Neural cell (in vitro differentiated cells): Measurements from ENCODE around the gene MRC2. TPM values are rescaled to one million over a fixed set of nuclear protein-coding genes. Genes with fewer than 3 reads are reported as not detected.

Experiments used
- H2AFZ ChIP-seq: fragments of 200-600, 300-800 bp; sonication (generic), shearing (Covaris generic); 2 replicates; pipeline ENCODE4 v1.6.0; 2014; ENCODE audit warnings: low read depth, mild to moderate bottlenecking, antibody characterized with exemption, low read length, moderate library complexity
- H3F3A ChIP-seq: fragments of 200-600 bp; shearing (Covaris generic); 2 replicates; pipeline ENCODE4 v1.6.1; 2016; ENCODE audit warnings: mild to moderate bottlenecking, moderate library complexity, mixed read lengths, antibody characterized with exemption, low read length; ENCODE audit not compliant: insufficient read depth, poor library complexity, severe bottlenecking
- H3K27ac ChIP-seq: fragments of 200-600, 300-800 bp; sonication (generic), shearing (Covaris generic); 2 replicates; pipeline ENCODE4 v1.5.1; 2014; ENCODE audit warnings: mild to moderate bottlenecking, low read length, moderate library complexity
- H3K27me3 ChIP-seq: fragments of 300-800, 200-600 bp; sonication (generic), shearing (Covaris generic); 2 replicates; pipeline ENCODE4 v1.6.0; 2014; ENCODE audit warnings: mild to moderate bottlenecking, low read depth, low read length, moderate library complexity; ENCODE audit not compliant: insufficient read depth
- H3K36me3 ChIP-seq: fragments of 300-800, 200-600 bp; sonication (generic), shearing (Covaris generic); 2 replicates; pipeline ENCODE4 v1.5.1; 2014; ENCODE audit warnings: mild to moderate bottlenecking, antibody characterized with exemption, low read length, moderate library complexity; ENCODE audit not compliant: insufficient read depth
- H3K4me2 ChIP-seq: fragments of 300-800, 200-600 bp; sonication (generic), shearing (Covaris generic); 2 replicates; pipeline ENCODE4 v1.6.0; 2014; ENCODE audit warnings: mild to moderate bottlenecking, low read length
- H3K4me3 ChIP-seq: fragments of 300-800, 200-600 bp; sonication (generic), shearing (Covaris generic); 2 replicates; pipeline ENCODE4 v1.5.1; 2014; ENCODE audit warnings: mild to moderate bottlenecking, low read length, moderate library complexity
- H3K79me2 ChIP-seq: fragments of 200-600 bp; shearing (Covaris generic); replicated peaks from 2 replicates; pipeline ENCODE4 v1.6.0; 2014; ENCODE audit warnings: mild to moderate bottlenecking, low read length, moderate library complexity; ENCODE audit not compliant: insufficient read depth
- H3K9ac ChIP-seq: fragments of 300-800, 200-600 bp; sonication (generic), shearing (Covaris generic); 2 replicates; pipeline ENCODE4 v1.6.1; 2016; ENCODE audit warnings: mild to moderate bottlenecking, low read length, mixed read lengths
- H3K9me2 ChIP-seq: fragments of 200-600 bp; shearing (Covaris generic); 2 replicates; pipeline ENCODE4 v1.6.1; 2016; ENCODE audit warnings: mild to moderate bottlenecking, low read length, mixed read lengths; ENCODE audit not compliant: insufficient read depth
- H3K9me3 ChIP-seq: fragments of 200-600, 300-800 bp; sonication (generic), shearing (Covaris generic); 2 replicates; pipeline ENCODE4 v1.6.1; 2016; ENCODE audit warnings: mild to moderate bottlenecking, mixed run types, low read length, moderate library complexity, mixed read lengths
- H4K20me1 ChIP-seq: fragments of 200-600 bp; shearing (Covaris generic); 2 replicates; pipeline ENCODE4 v1.6.1; 2016; ENCODE audit warnings: mild to moderate bottlenecking, mixed run types; ENCODE audit not compliant: insufficient read depth
- CTCF ChIP-seq: fragments of 450-650 bp; IDR thresholded peaks from 2 replicates; pipeline ENCODE4 v1.5.1; 2014; ENCODE audit warnings: antibody characterized with exemption, mild to moderate bottlenecking, moderate library complexity; ENCODE audit not compliant: poor library complexity, severe bottlenecking
- EP300 ChIP-seq: fragments of 450-650 bp; conservative IDR thresholded peaks from 2 replicates; pipeline ENCODE4 v1.6.1; 2014; ENCODE audit warnings: antibody characterized with exemption, mild to moderate bottlenecking, moderate library complexity; ENCODE audit not compliant: poor library complexity, severe bottlenecking
- EZH2 ChIP-seq: fragments of 200-600, 300-800 bp; shearing (Covaris generic), sonication (generic); IDR thresholded peaks from 2 replicates; pipeline ENCODE4 v1.6.1; 2014; ENCODE audit warnings: antibody characterized with exemption, low read length, borderline replicate concordance, mild to moderate bottlenecking; ENCODE audit not compliant: insufficient read depth, poor library complexity, severe bottlenecking
- MXI1 ChIP-seq: fragments of 450-650 bp; conservative IDR thresholded peaks from 2 replicates; pipeline ENCODE4 v1.6.1; 2014; ENCODE audit warnings: antibody characterized with exemption, mild to moderate bottlenecking; ENCODE audit not compliant: poor library complexity, severe bottlenecking
- POLR2AphosphoS5 ChIP-seq: IDR thresholded peaks from 2 replicates; pipeline ENCODE4 v1.6.1; 2012
- RAD21 ChIP-seq: fragments of 450-650 bp; conservative IDR thresholded peaks from 2 replicates; pipeline ENCODE4 v1.6.1; 2014; ENCODE audit warnings: antibody characterized with exemption, mild to moderate bottlenecking, moderate library complexity
- REST ChIP-seq: IDR thresholded peaks from 2 replicates; pipeline ENCODE4 v1.6.1; 2012; ENCODE audit warnings: borderline replicate concordance
- SMC3 ChIP-seq: fragments of 450-650 bp; conservative IDR thresholded peaks from 2 replicates; pipeline ENCODE4 v1.6.1; 2014; ENCODE audit warnings: antibody characterized with exemption, mild to moderate bottlenecking, moderate library complexity; ENCODE audit not compliant: poor library complexity
- TAF1 ChIP-seq: IDR thresholded peaks from 2 replicates; pipeline ENCODE4 v1.6.1; 2012; ENCODE audit warnings: low read depth
- polyA plus RNA-seq: library from polyadenylated mRNA; depleted of rRNA; stranded (reverse); fragments of >200 nt; gene quantifications from 2 replicates; pipeline ENCODE4 v1.2.3, GENCODE V29; 2014

Gene MRC2
- polyA plus RNA-seq, 1 donor from 2014 or later = 0.36 TPM

DNA sequence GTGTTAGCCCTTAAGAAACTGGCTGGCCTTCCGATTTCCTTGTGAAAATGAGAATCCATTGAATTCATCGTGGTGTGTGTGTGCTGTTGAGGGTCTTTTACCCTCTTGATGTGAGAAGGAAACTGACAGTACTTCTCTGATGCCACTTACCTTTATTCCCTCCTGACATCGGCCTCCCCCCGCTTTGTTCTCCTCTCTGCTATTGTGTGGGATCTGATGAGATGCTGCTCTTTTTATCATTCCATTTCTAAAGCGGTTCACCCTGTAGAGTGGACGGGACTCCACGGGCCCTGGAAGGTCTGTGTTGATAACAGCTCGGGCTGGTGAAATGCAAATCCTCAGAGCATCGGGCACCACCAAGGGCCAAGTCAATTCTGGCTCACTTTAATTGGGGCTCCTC lies 110.8 kb downstream of the MRC2 start:
- H3K9me3 ChIP-seq = no peaks in the 10 kb centered on the region
- no peak overlapping the region for H2AFZ ChIP-seq
- H3F3A ChIP-seq = no peaks in the 10 kb centered on the region
- TF ChIP-seq TAF1 (no peak), SMC3 (no peak), RAD21 (no peak), POLR2AphosphoS5 (no peak), EZH2 (no peak), MXI1 (no peak)
- H3K4me2 ChIP-seq = no peak overlapping the region
- H3K27ac ChIP-seq = no peak overlapping the region
- H3K4me3 ChIP-seq = no peak overlapping the region
- H3K27me3 ChIP-seq = no peaks in the 10 kb centered on the region
- no peaks in the 10 kb centered on the region for H4K20me1 ChIP-seq
- no peaks in the 10 kb centered on the region for H3K79me2 ChIP-seq
- no peaks in the 10 kb centered on the region for H3K9me2 ChIP-seq
- H3K9ac ChIP-seq = no peak overlapping the region
- no peaks in the 10 kb centered on the region for H3K36me3 ChIP-seq

DNA sequence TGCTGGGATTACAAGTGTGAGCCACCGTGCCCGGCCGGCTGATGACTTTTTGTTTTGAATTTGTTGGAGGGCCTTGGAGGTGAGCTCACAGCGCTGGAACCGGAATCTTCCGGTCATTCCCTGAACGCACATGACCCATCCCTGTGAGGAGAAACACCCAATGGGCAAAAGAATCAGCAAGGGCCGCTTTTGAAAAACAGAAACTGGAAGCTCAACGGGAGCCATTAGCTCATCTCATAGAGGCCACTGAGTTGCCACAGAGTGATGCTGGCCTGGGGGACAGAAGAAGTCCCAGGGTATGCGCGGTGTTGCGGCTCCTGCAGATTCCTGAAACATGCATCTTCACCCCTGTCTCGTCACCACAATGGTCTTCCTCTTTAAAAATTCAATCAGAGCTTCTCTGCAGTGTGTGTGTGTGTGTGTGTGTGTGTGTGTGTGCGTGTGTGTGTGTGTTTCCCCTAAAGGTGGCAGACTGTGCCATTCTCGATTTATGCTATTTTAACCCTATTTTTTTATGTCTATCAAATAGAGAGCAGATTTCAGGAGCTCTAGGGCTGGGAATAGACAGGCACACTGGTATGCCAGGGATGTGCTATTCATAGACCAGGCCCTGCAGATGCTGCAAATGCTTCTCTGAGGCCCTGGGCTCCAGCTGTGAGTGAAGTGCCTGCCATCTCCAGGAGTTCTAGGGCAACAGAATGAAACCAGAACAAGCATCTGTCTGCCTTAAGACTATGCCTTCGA lies 112.3 kb downstream of the MRC2 start:
- Histone ChIP-seq H3K79me2 (no peaks in the 10 kb centered on the region), H3K4me3 (no peak overlapping the region), H3K36me3 (no peaks in the 10 kb centered on the region), H4K20me1 (no peaks in the 10 kb centered on the region), H3K27me3 (no peaks in the 10 kb centered on the region), H3K4me2 (peak overlapping the region; percentile 19), H3F3A (no peaks in the 10 kb centered on the region), H3K9ac (peak overlapping the region; percentile 21), H3K9me3 (no peaks in the 10 kb centered on the region), H3K27ac (peak overlapping the region; percentile 51), H2AFZ (no peak overlapping the region), H3K9me2 (no peaks in the 10 kb centered on the region)
- TF ChIP-seq CTCF (peak; percentile 26), RAD21 (peak; percentile 15), REST (no peak), POLR2AphosphoS5 (peak; percentile 18), SMC3 (peak; percentile 26)

DNA sequence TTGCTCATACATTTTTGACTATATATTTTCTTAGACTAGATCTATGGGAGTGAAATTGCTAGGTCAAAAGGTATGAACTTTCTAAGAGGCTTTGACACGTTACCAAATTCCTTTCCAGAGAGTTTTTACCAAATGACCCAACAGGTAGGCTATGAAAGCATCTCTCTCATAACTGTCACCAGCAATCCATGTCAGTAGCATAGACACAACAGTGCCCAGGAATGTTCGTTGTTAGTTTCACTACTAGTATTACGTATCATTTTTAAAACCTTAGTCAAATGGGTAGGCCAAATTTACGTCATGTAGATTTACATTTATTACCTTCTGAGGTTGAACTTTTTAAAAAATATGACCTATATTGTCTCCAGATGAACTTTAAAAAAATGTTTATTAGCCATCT lies 113.8 kb downstream of the MRC2 start:
- no peaks in the 10 kb centered on the region for H3K36me3 ChIP-seq
- H3K9ac ChIP-seq = no peak overlapping the region
- no peak overlapping the region for H3K4me2 ChIP-seq
- no peaks in the 10 kb centered on the region for H4K20me1 ChIP-seq
- H3K27me3 ChIP-seq = no peaks in the 10 kb centered on the region
- no peak overlapping the region for H3K4me3 ChIP-seq
- no peak overlapping the region for H3K27ac ChIP-seq
- H3K9me2 ChIP-seq = no peaks in the 10 kb centered on the region
- no peaks in the 10 kb centered on the region for H3K79me2 ChIP-seq
- H3K9me3 ChIP-seq = no peaks in the 10 kb centered on the region
- no peaks in the 10 kb centered on the region for H3F3A ChIP-seq
- TF ChIP-seq TAF1 = no peak
- no peak for TF ChIP-seq MXI1
- no peak for TF ChIP-seq RAD21
- no peak for TF ChIP-seq EP300
- no peak for TF ChIP-seq REST
- no peak for TF ChIP-seq SMC3
- no peak for TF ChIP-seq EZH2
- no peak for TF ChIP-seq POLR2AphosphoS5
- no peak for TF ChIP-seq CTCF
- H2AFZ ChIP-seq = no peak overlapping the region
